CD14-positive monocyte (primary cell): ENCODE results near the gene MUC5B. TPM values are rescaled to one million over a fixed set of nuclear protein-coding genes. Genes with fewer than 3 reads are reported as not detected.

Source experiments
- DNase-seq, 3 donors: peaks; one replicate each; pipeline ENCODE4 v3.0.0-alpha.2; 2011 to 2022
- H2AFZ ChIP-seq: 2 replicates; pipeline ENCODE4 v1.6.0; 2012; ENCODE audit warnings: mild to moderate bottlenecking, low read depth, low read length, inconsistent platforms; ENCODE audit not compliant: insufficient read depth, poor library complexity, severe bottlenecking
- H3K27ac ChIP-seq, 2 donors: 1 replicate in 1 of 2; 2 replicates in 1 of 2; pipeline ENCODE4 v1.5.1; 2012 to 2013; ENCODE audit warnings: low read length in 2 of 2, control low read depth in 1 of 2, inconsistent platforms in 1 of 2, low read depth in 1 of 2, mild to moderate bottlenecking in 1 of 2
- H3K27me3 ChIP-seq, 2 donors: one replicate each; pipeline versions ENCODE4 v1.6.0 to v1.6.1; 2011 to 2013; ENCODE audit warnings: low read length in 2 of 2; ENCODE audit not compliant: control insufficient read depth in 2 of 2, insufficient read depth in 2 of 2
- H3K36me3 ChIP-seq, 2 donors: replicated peaks in 1 of 2; 1 replicate in 1 of 2; 2 replicates in 1 of 2; pipeline versions ENCODE4 v1.5.1 to v1.6.1; 2012 to 2013; ENCODE audit warnings: low read length in 2 of 2, control low read depth in 1 of 2, inconsistent platforms in 1 of 2, mild to moderate bottlenecking in 1 of 2; ENCODE audit not compliant: insufficient read depth in 2 of 2, control insufficient read depth in 1 of 2
- H3K4me1 ChIP-seq, 2 donors: 1 replicate in 1 of 2; 2 replicates in 1 of 2; pipeline versions ENCODE4 v1.5.1 to v1.6.1; 2012 to 2013; ENCODE audit warnings: low read length in 2 of 2, control low read depth in 1 of 2, inconsistent platforms in 1 of 2, mild to moderate bottlenecking in 1 of 2, moderate library complexity in 1 of 2; ENCODE audit not compliant: insufficient read depth in 2 of 2, control insufficient read depth in 1 of 2
- H3K4me2 ChIP-seq: replicated peaks from 2 replicates; pipeline ENCODE3; 2012; ENCODE audit warnings: low read length, moderate library complexity, mild to moderate bottlenecking; ENCODE audit not compliant: poor library complexity, severe bottlenecking; ENCODE audit errors: extremely low read depth
- H3K4me3 ChIP-seq, 3 experiments: fragments of 200-600 bp in 1 of 3; sonication (generic) in 1 of 3; replicated peaks in 1 of 3; 1 replicate in 2 of 3; 2 replicates in 1 of 3; pipeline ENCODE4 v1.5.1; 2011 to 2013; ENCODE audit warnings: low read length in 3 of 3, mild to moderate bottlenecking in 3 of 3, control low read depth in 2 of 3, low read depth in 2 of 3, inconsistent platforms in 1 of 3, moderate library complexity in 1 of 3
- H3K79me2 ChIP-seq: 2 replicates; pipeline ENCODE4 v1.6.0; 2012; ENCODE audit warnings: mild to moderate bottlenecking, control low read depth, inconsistent platforms, low read length, moderate library complexity; ENCODE audit not compliant: insufficient read depth
- H3K9ac ChIP-seq: 2 replicates; pipeline ENCODE4 v1.6.0; 2017; ENCODE audit warnings: low read length, mild to moderate bottlenecking; ENCODE audit not compliant: insufficient read depth, poor library complexity, severe bottlenecking
- H3K9me3 ChIP-seq, 2 donors: replicated peaks in 1 of 2; 1 replicate in 1 of 2; 2 replicates in 1 of 2; pipeline versions ENCODE4 v1.5.1 to v1.6.1; 2012 to 2013; ENCODE audit warnings: low read length in 2 of 2, control low read depth in 1 of 2; ENCODE audit not compliant: control insufficient read depth in 1 of 2, insufficient read depth in 1 of 2
- H4K20me1 ChIP-seq: 2 replicates; pipeline ENCODE4 v1.6.0; 2012; ENCODE audit warnings: mild to moderate bottlenecking, low read length, control low read depth, moderate library complexity; ENCODE audit not compliant: insufficient read depth
- H3K27ac Mint-ChIP-seq, 7 donors: one replicate each; pipeline ENCODE4 v1.8.0; 2020; ENCODE audit warnings: mild to moderate bottlenecking in 7 of 7, mixed read lengths in 7 of 7, moderate library complexity in 6 of 7, inconsistent platforms in 2 of 7
- H3K27me3 Mint-ChIP-seq, 3 donors: one replicate each; pipeline ENCODE4 v1.8.0; 2021 to 2022; ENCODE audit warnings: low read depth in 3 of 3, mild to moderate bottlenecking in 3 of 3, mixed read lengths in 3 of 3, moderate library complexity in 3 of 3, inconsistent platforms in 1 of 3
- H3K36me3 Mint-ChIP-seq, 2 donors: one replicate each; pipeline ENCODE4 v1.8.0; 2020; ENCODE audit warnings: mixed read lengths in 2 of 2, inconsistent platforms in 1 of 2, mild to moderate bottlenecking in 1 of 2
- H3K4me1 Mint-ChIP-seq: one replicate; pipeline ENCODE4 v1.8.0; 2020; ENCODE audit warnings: mild to moderate bottlenecking, mixed read lengths
- H3K4me3 Mint-ChIP-seq, 2 donors: one replicate each; pipeline ENCODE4 v1.8.0; 2020; ENCODE audit warnings: mild to moderate bottlenecking in 2 of 2, mixed read lengths in 2 of 2, moderate library complexity in 1 of 2
- H3K9me3 Mint-ChIP-seq, 7 donors: one replicate each; pipeline ENCODE4 v1.8.0; 2020 to 2022; ENCODE audit warnings: mixed read lengths in 7 of 7, mild to moderate bottlenecking in 6 of 7, moderate library complexity in 6 of 7, inconsistent platforms in 2 of 7
- CTCF ChIP-seq: fragments of 200-600 bp; IDR thresholded peaks from one replicate; pipeline ENCODE4 v1.8.0; 2022; ENCODE audit warnings: antibody characterized with exemption, mild to moderate bottlenecking
- WGBS: methylation state at CpG from one replicate; pipeline ENCODE4 v1.1.5; 2013; ENCODE audit warnings: missing lambda C conversion rate; ENCODE audit not compliant: insufficient coverage; 5-methylcytosine and 5-hydroxymethylcytosine counted together
- intact Hi-C, 2 donors: fragments of 100-400 bp; cut with micrococcal nuclease; formaldehyde crosslinking; loops; one replicate each; pipeline versions ENCODE4 v1.15.0 to v1.15.1; 2023
- polyA plus RNA-seq, 3 donors: library from polyadenylated mRNA; depleted of rRNA in 1 of 3; unstranded in 2 of 3; stranded (reverse) in 1 of 3; fragments of 300-500 nt in 2 of 3; fragments of >200 nt in 1 of 3; fragmentation: Illumina TruSeq in 2 of 3; gene quantifications; 1 replicate in 2 of 3; 2 replicates in 1 of 3; pipeline ENCODE4 v1.2.3, GENCODE V29; 2012 to 2021

MUC5B gene
- polyA plus RNA-seq, 3 donors, result not detected

GRCh38 chr11:1233351-1234053 lies 10.6 kb downstream of the MUC5B start:
- no peaks in the 10 kb centered on the region for H4K20me1 ChIP-seq
- H2AFZ ChIP-seq, result no peak overlapping the region
- H3K36me3 ChIP-seq, result no peaks in the 10 kb centered on the region
- intact Hi-C loops, result no loop called here
- no peaks in the 10 kb centered on the region for H3K27me3 ChIP-seq
- H3K9me3 ChIP-seq, result no peaks in the 10 kb centered on the region
- H3K4me1 ChIP-seq, result no peaks in the 10 kb centered on the region
- H3K4me1 Mint-ChIP-seq, result no peaks in the 10 kb centered on the region
- 84% methylated on average over 16 of the region's 21 CpGs for WGBS
- no peak overlapping the region for H3K4me3 ChIP-seq
- H3K9ac ChIP-seq, result no peak overlapping the region
- no peak overlapping the region for H3K27ac Mint-ChIP-seq
- H3K4me3 Mint-ChIP-seq, result no peak overlapping the region
- H3K4me2 ChIP-seq, result no peak overlapping the region
- no peak for TF ChIP-seq CTCF
- peaks cover 0 to 7% (median 3%) of the 10 kb centered on the region in 3 donors for H3K27me3 Mint-ChIP-seq
- H3K36me3 Mint-ChIP-seq, result no peaks in the 10 kb centered on the region
- no peak for DNase-seq
- H3K27ac ChIP-seq, result no peak overlapping the region
- H3K9me3 Mint-ChIP-seq, result no peaks in the 10 kb centered on the region
- H3K79me2 ChIP-seq, result no peaks in the 10 kb centered on the region

DNA sequence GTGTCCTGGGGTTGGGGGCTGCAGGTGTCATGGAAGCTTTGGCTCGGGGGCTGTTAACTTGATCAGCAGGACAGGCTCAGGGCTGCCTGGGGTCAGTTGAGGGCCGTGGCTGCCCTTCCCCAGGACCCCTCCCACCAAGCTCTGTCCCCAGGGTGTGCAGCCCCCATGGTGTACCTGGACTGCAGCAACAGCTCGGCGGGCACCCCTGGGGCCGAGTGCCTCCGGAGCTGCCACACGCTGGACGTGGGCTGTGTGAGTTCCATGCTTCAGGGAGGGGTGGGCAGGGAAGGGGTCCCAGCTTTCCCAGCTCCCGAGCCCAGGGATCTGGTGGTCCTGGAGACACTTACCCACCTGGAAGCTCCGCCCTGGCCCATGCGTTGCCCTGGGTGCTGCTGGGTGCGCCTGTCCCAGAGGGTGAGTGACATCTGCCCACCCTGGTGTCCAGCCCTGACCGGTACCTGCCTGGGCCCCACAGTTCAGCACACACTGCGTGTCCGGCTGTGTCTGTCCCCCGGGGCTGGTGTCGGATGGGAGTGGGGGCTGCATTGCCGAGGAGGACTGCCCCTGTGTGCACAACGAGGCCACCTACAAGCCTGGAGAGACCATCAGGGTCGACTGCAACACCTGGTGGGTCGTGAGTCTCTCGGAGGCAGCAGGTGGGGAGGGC lies 11.3 kb downstream of the MUC5B start:
- no peak overlapping the region for H3K4me2 ChIP-seq
- no peaks in the 10 kb centered on the region for H4K20me1 ChIP-seq
- no peak for DNase-seq
- H3K27ac Mint-ChIP-seq, result no peak overlapping the region
- no peak overlapping the region for H3K4me3 ChIP-seq
- WGBS, result 86% methylated on average over 16 of the region's 22 CpGs
- intact Hi-C loops, result no loop called here
- TF ChIP-seq CTCF, result no peak
- no peaks in the 10 kb centered on the region for H3K9me3 Mint-ChIP-seq
- no peak overlapping the region for H3K27ac ChIP-seq
- H3K4me1 Mint-ChIP-seq, result no peaks in the 10 kb centered on the region
- H3K4me3 Mint-ChIP-seq, result no peak overlapping the region
- H3K4me1 ChIP-seq, result no peaks in the 10 kb centered on the region
- H3K36me3 ChIP-seq, result no peaks in the 10 kb centered on the region
- no peak overlapping the region for H2AFZ ChIP-seq
- no peaks in the 10 kb centered on the region for H3K9me3 ChIP-seq
- H3K36me3 Mint-ChIP-seq, result no peaks in the 10 kb centered on the region
- H3K79me2 ChIP-seq, result no peaks in the 10 kb centered on the region
- no peak overlapping the region for H3K9ac ChIP-seq
- H3K27me3 ChIP-seq, result no peaks in the 10 kb centered on the region
- peaks cover 0 to 9% (median 3%) of the 10 kb centered on the region in 3 donors for H3K27me3 Mint-ChIP-seq
